ENCODE measurements around the gene ZBTB11. TPM values are rescaled to one million over a fixed set of nuclear protein-coding genes. Genes with fewer than 3 reads are reported as not detected.
A peak's percentile ranks its signal among the peaks of the same experiment; 100 is the strongest.

ZBTB11 gene
- total and polyA plus RNA-seq, 2 experiments from 2014 or later = 7.7 to 22.4 TPM

DNA sequence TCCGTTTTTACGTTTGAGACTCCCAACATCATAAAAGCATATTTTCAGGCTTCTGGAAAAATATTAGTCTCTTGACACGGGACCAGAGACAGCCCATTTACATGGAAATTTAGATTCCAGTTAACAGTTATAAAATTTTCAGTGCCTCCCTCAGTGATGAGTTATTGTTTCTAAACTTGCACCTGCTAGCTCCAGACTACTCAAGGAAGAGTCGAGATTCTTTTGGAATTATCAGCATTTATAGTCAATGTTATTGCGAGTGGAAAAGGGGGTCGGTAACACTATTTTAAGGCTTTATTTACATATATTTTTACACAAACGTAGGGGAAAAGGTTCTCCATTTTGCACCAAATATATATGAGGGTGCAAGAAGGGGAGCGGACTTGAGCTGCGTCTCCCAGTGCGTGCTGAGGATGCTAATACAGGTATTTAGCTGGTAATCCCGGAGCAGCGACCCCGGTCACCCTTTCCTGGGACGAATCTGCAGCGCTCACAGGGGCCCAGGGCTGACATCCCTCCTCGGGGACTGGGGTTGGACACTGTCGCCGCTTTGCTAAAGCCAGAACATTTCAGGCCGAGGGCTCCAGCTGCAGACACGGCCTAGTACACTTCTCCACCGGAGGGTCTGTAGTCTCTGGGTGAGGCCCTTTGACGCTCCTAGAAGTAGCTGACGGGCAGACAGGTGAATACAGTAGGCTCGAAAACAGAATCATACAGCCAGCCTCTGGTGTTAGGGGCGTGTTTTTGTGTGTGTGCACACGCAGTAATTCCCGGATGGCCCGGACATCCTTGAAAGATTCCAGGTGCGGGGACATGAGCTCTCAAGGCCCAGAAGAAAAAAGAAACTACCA, 729 bp upstream of the ZBTB11 start:
- H3F3A ChIP-seq (replicated peaks; ENCODE audit: low read depth) = peaks cover 38% of the 10 kb centered on the region
- Mint-ChIP-seq H3K4me3 (peak overlapping the region; percentile 93), H3K27ac (peak overlapping the region; percentile 74), H3K4me1 (peaks cover 13% of the 10 kb centered on the region), H3K36me3 (ENCODE audit: low read depth) (peaks cover 33% of the 10 kb centered on the region), H3K27me3 (ENCODE audit: insufficient read depth, low read depth, poor library complexity) (peaks cover 10% of the 10 kb centered on the region), H3K9me3 (no peaks in the 10 kb centered on the region)
- DNase-seq (ENCODE audit: low spot score) (peak; percentile 48), ATAC-seq (peak; percentile 2)
- no peaks in the 10 kb centered on the region for H3K9me2 ChIP-seq (ENCODE audit: insufficient read depth)
- H3K4me2 ChIP-seq = peak overlapping the region; percentile 73
- H3K4me1 ChIP-seq (ENCODE audit: insufficient read depth) = no peaks in the 10 kb centered on the region; the same call in 1 of the 2 replicates
- peak overlapping the region; percentile 56 for H3K27ac ChIP-seq (ENCODE audit: low read depth)
- H3K27me3 ChIP-seq (ENCODE audit: insufficient read depth) = no peaks in the 10 kb centered on the region
- H3K4me3 ChIP-seq = peak overlapping the region; percentile 49
- no peak overlapping the region for H2AFZ ChIP-seq
- peaks cover 18% of the 10 kb centered on the region for H4K20me1 ChIP-seq (replicated peaks; ENCODE audit: insufficient read depth)
- TF ChIP-seq NANOG (IDR thresholded peaks at IDR 0.05; ENCODE audit: borderline replicate concordance) = no peak
- TF ChIP-seq, protein P1, sequence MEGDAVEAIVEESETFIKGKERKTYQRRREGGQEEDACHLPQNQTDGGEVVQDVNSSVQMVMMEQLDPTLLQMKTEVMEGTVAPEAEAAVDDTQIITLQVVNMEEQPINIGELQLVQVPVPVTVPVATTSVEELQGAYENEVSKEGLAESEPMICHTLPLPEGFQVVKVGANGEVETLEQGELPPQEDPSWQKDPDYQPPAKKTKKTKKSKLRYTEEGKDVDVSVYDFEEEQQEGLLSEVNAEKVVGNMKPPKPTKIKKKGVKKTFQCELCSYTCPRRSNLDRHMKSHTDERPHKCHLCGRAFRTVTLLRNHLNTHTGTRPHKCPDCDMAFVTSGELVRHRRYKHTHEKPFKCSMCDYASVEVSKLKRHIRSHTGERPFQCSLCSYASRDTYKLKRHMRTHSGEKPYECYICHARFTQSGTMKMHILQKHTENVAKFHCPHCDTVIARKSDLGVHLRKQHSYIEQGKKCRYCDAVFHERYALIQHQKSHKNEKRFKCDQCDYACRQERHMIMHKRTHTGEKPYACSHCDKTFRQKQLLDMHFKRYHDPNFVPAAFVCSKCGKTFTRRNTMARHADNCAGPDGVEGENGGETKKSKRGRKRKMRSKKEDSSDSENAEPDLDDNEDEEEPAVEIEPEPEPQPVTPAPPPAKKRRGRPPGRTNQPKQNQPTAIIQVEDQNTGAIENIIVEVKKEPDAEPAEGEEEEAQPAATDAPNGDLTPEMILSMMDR (conservative IDR thresholded peaks at IDR 0.05; ENCODE audit: low read depth in 2 of 2) = 0 out of 4 replicates have a peak, but pooled peaks of 1 of the 2 experiments have one; percentile 0
- H3K79me2 ChIP-seq (replicated peaks; ENCODE audit: insufficient read depth) = peaks cover 36% of the 10 kb centered on the region
- H3K36me3 ChIP-seq (ENCODE audit: insufficient read depth) = peaks cover 26% of the 10 kb centered on the region

DNA sequence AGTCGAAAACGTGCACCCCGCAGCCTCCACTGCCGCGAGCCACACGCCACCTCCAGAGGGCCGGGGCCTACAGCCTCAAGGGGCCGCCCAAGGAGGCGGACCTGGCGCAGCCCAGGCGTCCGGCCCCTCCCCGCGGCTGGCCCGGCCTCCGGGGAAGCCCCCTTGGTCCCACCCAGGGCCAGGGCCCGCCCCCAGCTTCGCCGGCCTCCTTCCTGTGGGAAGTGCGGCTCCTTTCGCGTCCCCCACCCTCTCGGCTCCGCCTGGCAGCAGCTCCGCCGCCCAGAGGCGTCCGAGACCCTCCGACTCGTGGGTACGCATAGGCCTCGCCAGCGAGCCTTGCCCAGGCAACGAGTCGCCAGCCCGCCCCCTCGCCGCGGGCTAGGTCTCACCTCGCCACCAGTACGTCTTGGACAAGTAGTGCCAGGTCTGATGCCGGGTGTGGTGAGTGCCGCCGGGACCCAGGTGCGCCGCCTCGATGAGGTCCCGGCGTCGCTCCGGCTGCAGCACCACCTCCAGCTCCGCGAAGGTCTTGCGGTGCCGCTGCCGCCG, 642 bp downstream of the ZBTB11 start:
- Histone ChIP-seq H3K4me3 (peak overlapping the region; percentile 81), H2AFZ (peak overlapping the region; percentile 67), H3K36me3 (ENCODE audit: insufficient read depth) (peaks cover 17% of the 10 kb centered on the region), H3K4me2 (peak overlapping the region; percentile 74), H3F3A (replicated peaks; ENCODE audit: low read depth) (peaks cover 24% of the 10 kb centered on the region), H3K27ac (ENCODE audit: low read depth) (peak overlapping the region; percentile 85), H3K9me2 (ENCODE audit: insufficient read depth) (no peaks in the 10 kb centered on the region), H3K4me1 (ENCODE audit: insufficient read depth) (no peaks in the 10 kb centered on the region; the same call in 1 of the 2 replicates), H4K20me1 (replicated peaks; ENCODE audit: insufficient read depth) (peaks cover 16% of the 10 kb centered on the region), H3K27me3 (ENCODE audit: insufficient read depth) (no peaks in the 10 kb centered on the region), H3K79me2 (replicated peaks; ENCODE audit: insufficient read depth) (peaks cover 47% of the 10 kb centered on the region)
- TF ChIP-seq EZH2phosphoT487 (IDR thresholded peaks at IDR 0.05; ENCODE audit: unreplicated experiment) (no peak), JUNB (IDR thresholded peaks at IDR 0.05; ENCODE audit: unreplicated experiment) (no peak), POLR2AphosphoS5 (IDR thresholded peaks at IDR 0.05; ENCODE audit: low read depth) (peak; percentile 75), ZNF114 (CRISPR knock-in tag; IDR thresholded peaks at IDR 0.05) (no peak), CREB1 (CRISPR knock-in tag; IDR thresholded peaks at IDR 0.05; ENCODE audit: low read depth) (peak; percentile 77), NANOG (IDR thresholded peaks at IDR 0.05; ENCODE audit: borderline replicate concordance) (no peak), ZNF331 (CRISPR knock-in tag; IDR thresholded peaks at IDR 0.05; ENCODE audit: low read depth) (no peak), EZH2 (IDR thresholded peaks at IDR 0.05; ENCODE audit: low read depth, unreplicated experiment) (no peak)
- TF ChIP-seq, protein P2, sequence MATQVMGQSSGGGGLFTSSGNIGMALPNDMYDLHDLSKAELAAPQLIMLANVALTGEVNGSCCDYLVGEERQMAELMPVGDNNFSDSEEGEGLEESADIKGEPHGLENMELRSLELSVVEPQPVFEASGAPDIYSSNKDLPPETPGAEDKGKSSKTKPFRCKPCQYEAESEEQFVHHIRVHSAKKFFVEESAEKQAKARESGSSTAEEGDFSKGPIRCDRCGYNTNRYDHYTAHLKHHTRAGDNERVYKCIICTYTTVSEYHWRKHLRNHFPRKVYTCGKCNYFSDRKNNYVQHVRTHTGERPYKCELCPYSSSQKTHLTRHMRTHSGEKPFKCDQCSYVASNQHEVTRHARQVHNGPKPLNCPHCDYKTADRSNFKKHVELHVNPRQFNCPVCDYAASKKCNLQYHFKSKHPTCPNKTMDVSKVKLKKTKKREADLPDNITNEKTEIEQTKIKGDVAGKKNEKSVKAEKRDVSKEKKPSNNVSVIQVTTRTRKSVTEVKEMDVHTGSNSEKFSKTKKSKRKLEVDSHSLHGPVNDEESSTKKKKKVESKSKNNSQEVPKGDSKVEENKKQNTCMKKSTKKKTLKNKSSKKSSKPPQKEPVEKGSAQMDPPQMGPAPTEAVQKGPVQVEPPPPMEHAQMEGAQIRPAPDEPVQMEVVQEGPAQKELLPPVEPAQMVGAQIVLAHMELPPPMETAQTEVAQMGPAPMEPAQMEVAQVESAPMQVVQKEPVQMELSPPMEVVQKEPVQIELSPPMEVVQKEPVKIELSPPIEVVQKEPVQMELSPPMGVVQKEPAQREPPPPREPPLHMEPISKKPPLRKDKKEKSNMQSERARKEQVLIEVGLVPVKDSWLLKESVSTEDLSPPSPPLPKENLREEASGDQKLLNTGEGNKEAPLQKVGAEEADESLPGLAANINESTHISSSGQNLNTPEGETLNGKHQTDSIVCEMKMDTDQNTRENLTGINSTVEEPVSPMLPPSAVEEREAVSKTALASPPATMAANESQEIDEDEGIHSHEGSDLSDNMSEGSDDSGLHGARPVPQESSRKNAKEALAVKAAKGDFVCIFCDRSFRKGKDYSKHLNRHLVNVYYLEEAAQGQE (IDR thresholded peaks at IDR 0.05; ENCODE audit: unreplicated experiment) = no peak
- TF ChIP-seq, protein P3, sequence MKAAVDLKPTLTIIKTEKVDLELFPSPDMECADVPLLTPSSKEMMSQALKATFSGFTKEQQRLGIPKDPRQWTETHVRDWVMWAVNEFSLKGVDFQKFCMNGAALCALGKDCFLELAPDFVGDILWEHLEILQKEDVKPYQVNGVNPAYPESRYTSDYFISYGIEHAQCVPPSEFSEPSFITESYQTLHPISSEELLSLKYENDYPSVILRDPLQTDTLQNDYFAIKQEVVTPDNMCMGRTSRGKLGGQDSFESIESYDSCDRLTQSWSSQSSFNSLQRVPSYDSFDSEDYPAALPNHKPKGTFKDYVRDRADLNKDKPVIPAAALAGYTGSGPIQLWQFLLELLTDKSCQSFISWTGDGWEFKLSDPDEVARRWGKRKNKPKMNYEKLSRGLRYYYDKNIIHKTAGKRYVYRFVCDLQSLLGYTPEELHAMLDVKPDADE (IDR thresholded peaks at IDR 0.05) = peak; percentile 42; the same call in 1 of the 2 replicates
- no peaks in the 10 kb centered on the region for H3K9me3 Mint-ChIP-seq
- H3K36me3 Mint-ChIP-seq (ENCODE audit: low read depth) = peaks cover 27% of the 10 kb centered on the region
- DNase-seq (ENCODE audit: low spot score) (peak; percentile 98), ATAC-seq (peak; percentile 87)
- peaks cover 13% of the 10 kb centered on the region for H3K4me1 Mint-ChIP-seq
- peaks cover 8% of the 10 kb centered on the region for H3K27me3 Mint-ChIP-seq (ENCODE audit: insufficient read depth, low read depth, poor library complexity)
- H3K27ac Mint-ChIP-seq = peak overlapping the region; percentile 97
- peak overlapping the region; percentile 93 for H3K4me3 Mint-ChIP-seq

All from GM23338 (cell line).